Epidermal melanocyte (primary cell): ENCODE results near the gene FAM83F.

ENCODE experiments used
- DNase-seq: peaks from one replicate; pipeline ENCODE4 v3.0.0; 2011; ENCODE audit warnings: low spot score; ENCODE audit not compliant: insufficient read length

Gene FAM83F

GRCh38 chr22:39965748-39966147 lies 29.0 kb upstream of the FAM83F start:
- DNase-seq, result no peak

- no peak for DNase-seq
Observed at GRCh38 chr22:39966470-39966869, 28.3 kb upstream of the FAM83F start.

- DNase-seq, result no peak
Observed at GRCh38 chr22:39967103-39967829, 27.5 kb upstream of the FAM83F start.

- peak; percentile 42 for DNase-seq
Observed at GRCh38 chr22:39967996-39968972, 26.5 kb upstream of the FAM83F start.

- no peak for DNase-seq
Observed at GRCh38 chr22:39970742-39971141, 24.0 kb upstream of the FAM83F start.

- DNase-seq, result no peak
Observed at GRCh38 chr22:39972641-39973040, 22.1 kb upstream of the FAM83F start.

- no peak for DNase-seq
Observed at GRCh38 chr22:39973656-39974055, 21.1 kb upstream of the FAM83F start.

- no peak for DNase-seq
Observed at GRCh38 chr22:39974065-39974464, 20.7 kb upstream of the FAM83F start.

GRCh38 chr22:39979048-39979447 lies 15.7 kb upstream of the FAM83F start:
- peak; percentile 3 for DNase-seq

- no peak for DNase-seq
Observed at GRCh38 chr22:39979458-39979857, 15.3 kb upstream of the FAM83F start.

- DNase-seq, result peak; percentile 8
Observed at GRCh38 chr22:39980596-39980995, 14.2 kb upstream of the FAM83F start.

- peak; percentile 11 for DNase-seq
Observed at GRCh38 chr22:39983346-39983745, 11.4 kb upstream of the FAM83F start.

GRCh38 chr22:39984006-39984405 lies 10.7 kb upstream of the FAM83F start:
- no peak for DNase-seq

GRCh38 chr22:39984746-39985145 lies 10.0 kb upstream of the FAM83F start:
- DNase-seq, result no peak

GRCh38 chr22:39985383-39986035 lies 9.2 kb upstream of the FAM83F start:
- DNase-seq, result no peak

- no peak for DNase-seq
Observed at GRCh38 chr22:39988386-39989114, 6.2 kb upstream of the FAM83F start.

GRCh38 chr22:39989633-39990032 lies 5.1 kb upstream of the FAM83F start:
- no peak for DNase-seq

- no peak for DNase-seq
Observed at GRCh38 chr22:39990686-39991085, 4.1 kb upstream of the FAM83F start.

GRCh38 chr22:39991159-39991860 lies 3.4 kb upstream of the FAM83F start:
- DNase-seq, result no peak

- DNase-seq, result no peak
Observed at GRCh38 chr22:39992088-39992826, 2.5 kb upstream of the FAM83F start.
